ENCODE results near the gene COL25A1. TPM values are rescaled to one million over a fixed set of nuclear protein-coding genes. Genes with fewer than 3 reads are reported as not detected.

COL25A1 gene
- total RNA-seq, 1 donor from 2014 or later = 0.68 TPM

Other genes starting within 250 kb of the COL25A1 start
- 15.1 and 24.2 TPM in 2 replicates for gene SEC24B, start 131.2 kb upstream of the COL25A1 start, total RNA-seq